HG03558 (cell line): ENCODE data around the gene ABCC4.

Experiments
- ATAC-seq: cut with Tn5 transposase; IDR thresholded peaks from one replicate; pipeline ENCODE4 v1.9.1; 2021; ENCODE audit warnings: moderate number of reproducible peaks; ENCODE audit not compliant: unreplicated experiment; ENCODE audit errors: extremely low read depth

The ABCC4 gene

GRCh38 chr13:95083758-95084157 is 217.5 kb downstream of the ABCC4 start:
- ATAC-seq, result no peak

- no peak for ATAC-seq
Observed at GRCh38 chr13:95083066-95083465, 218.2 kb downstream of the ABCC4 start.

- no peak for ATAC-seq
Observed at GRCh38 chr13:95075506-95075905, 225.7 kb downstream of the ABCC4 start.

GRCh38 chr13:95074820-95075219 is 226.4 kb downstream of the ABCC4 start:
- no peak for ATAC-seq

GRCh38 chr13:95073747-95074311 is 227.4 kb downstream of the ABCC4 start:
- no peak for ATAC-seq

GRCh38 chr13:95067303-95067702 is 233.9 kb downstream of the ABCC4 start:
- ATAC-seq, result no peak

- ATAC-seq, result no peak
Observed at GRCh38 chr13:95060014-95060519, 241.2 kb downstream of the ABCC4 start.

- no peak for ATAC-seq
Observed at GRCh38 chr13:95059306-95059705, 241.9 kb downstream of the ABCC4 start.

GRCh38 chr13:95058680-95059079 is 242.6 kb downstream of the ABCC4 start:
- ATAC-seq, result no peak

GRCh38 chr13:95056266-95056665 is 245.0 kb downstream of the ABCC4 start:
- ATAC-seq, result no peak

GRCh38 chr13:95050800-95051615 is 250.2 kb downstream of the ABCC4 start:
- peak; percentile 39 for ATAC-seq

- ATAC-seq, result no peak
Observed at GRCh38 chr13:95049772-95050171, 251.5 kb downstream of the ABCC4 start.

- ATAC-seq, result no peak
Observed at GRCh38 chr13:95044452-95045205, 256.6 kb downstream of the ABCC4 start.

GRCh38 chr13:95039415-95039814 is 261.8 kb downstream of the ABCC4 start:
- ATAC-seq, result no peak

GRCh38 chr13:95038949-95039348 is 262.3 kb downstream of the ABCC4 start:
- no peak for ATAC-seq

- ATAC-seq, result no peak
Observed at GRCh38 chr13:95035311-95036109, 265.7 kb downstream of the ABCC4 start.

- no peak for ATAC-seq
Observed at GRCh38 chr13:95033890-95034289, 267.4 kb downstream of the ABCC4 start.

- no peak for ATAC-seq
Observed at GRCh38 chr13:95032121-95032520, 269.1 kb downstream of the ABCC4 start.

- ATAC-seq, result no peak
Observed at GRCh38 chr13:95030821-95031343, 270.4 kb downstream of the ABCC4 start.

GRCh38 chr13:95027638-95028037 is 273.6 kb downstream of the ABCC4 start:
- ATAC-seq, result no peak
